Fibroblast of lung (primary cell): Measurements from ENCODE around the gene MEIS2.

Experiments used
- CTCF ChIP-seq, 2 donors: IDR thresholded peaks in 1 of 2; conservative IDR thresholded peaks in 1 of 2; 1 replicate in 1 of 2; 2 replicates in 1 of 2; pipeline ENCODE4 v1.5.1; 2011 to 2012; ENCODE audit warnings: low read length in 2 of 2, control low read depth in 1 of 2, inconsistent platforms in 1 of 2, low read depth in 1 of 2, mild to moderate bottlenecking in 1 of 2
- EZH2 ChIP-seq: IDR thresholded peaks from 2 replicates; pipeline ENCODE4 v1.5.1; 2012; ENCODE audit warnings: low read length, control low read depth, mild to moderate bottlenecking; ENCODE audit errors: missing control alignments

DNA sequence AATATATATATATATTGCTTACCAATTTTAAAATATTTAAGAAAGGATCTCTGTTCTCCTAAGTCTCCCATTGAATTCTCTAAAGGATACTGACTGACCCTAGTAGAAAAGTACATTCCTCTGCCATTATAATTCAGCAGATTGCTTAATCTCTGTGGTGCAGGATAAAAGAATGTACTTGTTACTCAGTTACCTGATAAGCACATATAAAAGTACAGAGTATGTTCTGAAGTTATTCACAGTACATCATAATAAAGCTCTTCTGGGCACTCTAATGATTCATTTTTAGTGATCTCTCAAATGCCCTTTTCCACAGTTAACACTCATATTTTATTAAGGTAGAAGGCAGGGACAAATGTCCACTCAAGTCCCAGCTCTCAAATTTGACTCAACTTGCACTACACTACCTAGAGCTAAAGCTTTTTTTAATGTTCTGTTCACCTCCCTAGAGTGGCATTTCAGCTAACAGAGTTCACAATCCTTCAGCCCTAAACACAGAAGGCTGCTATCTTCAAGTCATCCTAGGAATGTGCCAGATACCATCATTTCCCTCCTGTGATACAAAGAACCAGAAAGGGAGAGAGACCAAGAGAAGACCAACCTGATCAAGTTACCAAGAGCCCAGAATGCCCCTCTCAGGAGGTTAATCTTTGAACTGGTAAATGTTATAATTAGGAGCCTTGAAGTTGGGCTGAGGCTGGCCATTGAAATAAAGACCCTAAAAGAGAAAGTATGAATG is 53.3 kb downstream of the MEIS2 start:
- TF ChIP-seq CTCF (conservative IDR thresholded peaks at IDR 0.05 in 1 of 2, IDR thresholded peaks at IDR 0.05 in 1 of 2; ENCODE audit: low read depth in 1 of 2, low read length in 2 of 2) = no peak
- TF ChIP-seq EZH2 = no peak
